ENCODE measurements around the gene GPANK1. TPM values are rescaled to one million over a fixed set of nuclear protein-coding genes. Genes with fewer than 3 reads are reported as not detected.
A peak's percentile ranks its signal among the peaks of the same experiment; 100 is the strongest.

The GPANK1 gene
- total and polyA plus RNA-seq, 9 of the 15 experiments (the other 6 are each of a cell fraction or from before 2014, with no cell fraction given) = 32.2 to 111 (median 46.3) TPM

DNA sequence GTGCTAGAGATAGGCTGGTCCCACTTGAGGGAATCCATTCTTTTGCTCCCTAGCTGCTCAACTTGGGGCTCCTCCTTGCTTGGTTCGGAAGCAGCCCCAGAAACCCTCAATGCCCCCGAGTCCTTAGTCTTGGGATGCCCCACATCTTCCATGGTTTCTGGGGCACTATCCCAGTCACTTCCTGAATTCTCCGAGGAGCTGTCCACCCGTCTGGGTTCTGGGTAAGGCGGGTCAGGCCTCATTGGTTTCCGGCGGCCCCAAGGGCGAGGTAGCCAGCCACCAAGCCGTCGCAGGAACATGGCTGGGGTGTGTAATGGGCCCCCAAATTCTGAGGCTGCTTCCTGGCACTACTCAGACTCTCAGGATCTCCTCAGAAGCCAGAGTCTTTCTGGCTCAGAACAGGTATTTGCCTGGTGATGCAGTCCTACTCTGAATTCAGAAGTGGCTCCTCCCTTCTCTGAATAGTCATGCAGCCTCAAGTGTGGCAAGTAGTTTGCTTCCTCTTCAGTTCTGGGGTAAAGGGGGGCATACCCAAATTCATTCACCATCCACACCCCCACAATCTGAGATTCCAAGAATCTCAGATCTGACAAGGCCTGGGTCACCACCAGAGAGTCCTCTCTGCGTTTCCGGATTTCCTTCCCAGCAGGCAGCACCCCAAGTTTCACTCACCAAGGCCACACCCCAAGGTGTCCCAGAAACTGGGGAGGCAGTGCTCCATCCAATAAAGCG lies 5.0 kb downstream of the GPANK1 start (continued):
- TF ChIP-seq, protein P1, sequence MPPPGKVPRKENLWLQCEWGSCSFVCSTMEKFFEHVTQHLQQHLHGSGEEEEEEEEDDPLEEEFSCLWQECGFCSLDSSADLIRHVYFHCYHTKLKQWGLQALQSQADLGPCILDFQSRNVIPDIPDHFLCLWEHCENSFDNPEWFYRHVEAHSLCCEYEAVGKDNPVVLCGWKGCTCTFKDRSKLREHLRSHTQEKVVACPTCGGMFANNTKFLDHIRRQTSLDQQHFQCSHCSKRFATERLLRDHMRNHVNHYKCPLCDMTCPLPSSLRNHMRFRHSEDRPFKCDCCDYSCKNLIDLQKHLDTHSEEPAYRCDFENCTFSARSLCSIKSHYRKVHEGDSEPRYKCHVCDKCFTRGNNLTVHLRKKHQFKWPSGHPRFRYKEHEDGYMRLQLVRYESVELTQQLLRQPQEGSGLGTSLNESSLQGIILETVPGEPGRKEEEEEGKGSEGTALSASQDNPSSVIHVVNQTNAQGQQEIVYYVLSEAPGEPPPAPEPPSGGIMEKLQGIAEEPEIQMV (tag; conservative IDR thresholded peaks at IDR 0.05; ENCODE audit: low read depth) = no peak
- TF ChIP-seq ESRRA (IDR thresholded peaks at IDR 0.05; ENCODE audit: borderline replicate concordance, low read depth) (no peak), TOE1 (IDR thresholded peaks at IDR 0.05; ENCODE audit: borderline replicate concordance) (no peak), TOE1 (CRISPR knock-in tag; IDR thresholded peaks at IDR 0.05; ENCODE audit: borderline replicate concordance, low read depth) (peak; percentile 17; the same call in 1 of the 2 replicates), JUN (IDR thresholded peaks at IDR 0.05; ENCODE audit: borderline replicate concordance, low read depth, low read length) (no peak), JUN (CRISPR knock-in tag; IDR thresholded peaks at IDR 0.05; ENCODE audit: borderline replicate concordance) (no peak), POLR2AphosphoS5 (IDR thresholded peaks at IDR 0.05; ENCODE audit: control insufficient read depth, insufficient read depth, low read depth, low read length) (no peak), PHF21A (IDR thresholded peaks at IDR 0.05; ENCODE audit: borderline replicate concordance, low read depth) (no peak), CC2D1A (IDR thresholded peaks at IDR 0.05) (peak; percentile 36; the same call in 1 of the 2 replicates), COPS2 (conservative IDR thresholded peaks at IDR 0.05) (no peak), U2AF1 (optimal IDR thresholded peaks at IDR 0.05; ENCODE audit: low read depth, low read length) (no peak), XRCC3 (IDR thresholded peaks at IDR 0.05) (no peak), HMGN3 (IDR thresholded peaks at IDR 0.05; ENCODE audit: borderline replicate concordance, extremely low read depth, insufficient read length, low read depth, low read length) (no peak), POLR2A (conservative IDR thresholded peaks at IDR 0.05) (no peak)
- TF ChIP-seq, protein P2, sequence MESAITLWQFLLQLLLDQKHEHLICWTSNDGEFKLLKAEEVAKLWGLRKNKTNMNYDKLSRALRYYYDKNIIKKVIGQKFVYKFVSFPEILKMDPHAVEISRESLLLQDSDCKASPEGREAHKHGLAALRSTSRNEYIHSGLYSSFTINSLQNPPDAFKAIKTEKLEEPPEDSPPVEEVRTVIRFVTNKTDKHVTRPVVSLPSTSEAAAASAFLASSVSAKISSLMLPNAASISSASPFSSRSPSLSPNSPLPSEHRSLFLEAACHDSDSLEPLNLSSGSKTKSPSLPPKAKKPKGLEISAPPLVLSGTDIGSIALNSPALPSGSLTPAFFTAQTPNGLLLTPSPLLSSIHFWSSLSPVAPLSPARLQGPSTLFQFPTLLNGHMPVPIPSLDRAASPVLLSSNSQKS (CRISPR knock-in tag; IDR thresholded peaks at IDR 0.05) = no peak
- TF ChIP-seq, protein P3, sequence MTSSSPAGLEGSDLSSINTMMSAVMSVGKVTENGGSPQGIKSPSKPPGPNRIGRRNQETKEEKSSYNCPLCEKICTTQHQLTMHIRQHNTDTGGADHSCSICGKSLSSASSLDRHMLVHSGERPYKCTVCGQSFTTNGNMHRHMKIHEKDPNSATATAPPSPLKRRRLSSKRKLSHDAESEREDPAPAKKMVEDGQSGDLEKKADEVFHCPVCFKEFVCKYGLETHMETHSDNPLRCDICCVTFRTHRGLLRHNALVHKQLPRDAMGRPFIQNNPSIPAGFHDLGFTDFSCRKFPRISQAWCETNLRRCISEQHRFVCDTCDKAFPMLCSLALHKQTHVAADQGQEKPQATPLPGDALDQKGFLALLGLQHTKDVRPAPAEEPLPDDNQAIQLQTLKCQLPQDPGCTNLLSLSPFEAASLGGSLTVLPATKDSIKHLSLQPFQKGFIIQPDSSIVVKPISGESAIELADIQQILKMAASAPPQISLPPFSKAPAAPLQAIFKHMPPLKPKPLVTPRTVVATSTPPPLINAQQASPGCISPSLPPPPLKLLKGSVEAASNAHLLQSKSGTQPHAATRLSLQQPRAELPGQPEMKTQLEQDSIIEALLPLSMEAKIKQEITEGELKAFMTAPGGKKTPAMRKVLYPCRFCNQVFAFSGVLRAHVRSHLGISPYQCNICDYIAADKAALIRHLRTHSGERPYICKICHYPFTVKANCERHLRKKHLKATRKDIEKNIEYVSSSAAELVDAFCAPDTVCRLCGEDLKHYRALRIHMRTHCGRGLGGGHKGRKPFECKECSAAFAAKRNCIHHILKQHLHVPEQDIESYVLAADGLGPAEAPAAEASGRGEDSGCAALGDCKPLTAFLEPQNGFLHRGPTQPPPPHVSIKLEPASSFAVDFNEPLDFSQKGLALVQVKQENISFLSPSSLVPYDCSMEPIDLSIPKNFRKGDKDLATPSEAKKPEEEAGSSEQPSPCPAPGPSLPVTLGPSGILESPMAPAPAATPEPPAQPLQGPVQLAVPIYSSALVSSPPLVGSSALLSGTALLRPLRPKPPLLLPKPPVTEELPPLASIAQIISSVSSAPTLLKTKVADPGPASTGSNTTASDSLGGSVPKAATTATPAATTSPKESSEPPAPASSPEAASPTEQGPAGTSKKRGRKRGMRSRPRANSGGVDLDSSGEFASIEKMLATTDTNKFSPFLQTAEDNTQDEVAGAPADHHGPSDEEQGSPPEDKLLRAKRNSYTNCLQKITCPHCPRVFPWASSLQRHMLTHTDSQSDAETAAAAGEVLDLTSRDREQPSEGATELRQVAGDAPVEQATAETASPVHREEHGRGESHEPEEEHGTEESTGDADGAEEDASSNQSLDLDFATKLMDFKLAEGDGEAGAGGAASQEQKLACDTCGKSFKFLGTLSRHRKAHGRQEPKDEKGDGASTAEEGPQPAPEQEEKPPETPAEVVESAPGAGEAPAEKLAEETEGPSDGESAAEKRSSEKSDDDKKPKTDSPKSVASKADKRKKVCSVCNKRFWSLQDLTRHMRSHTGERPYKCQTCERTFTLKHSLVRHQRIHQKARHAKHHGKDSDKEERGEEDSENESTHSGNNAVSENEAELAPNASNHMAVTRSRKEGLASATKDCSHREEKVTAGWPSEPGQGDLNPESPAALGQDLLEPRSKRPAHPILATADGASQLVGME (CRISPR knock-in tag; IDR thresholded peaks at IDR 0.05) = no peak
